WTC11 (cell line): ENCODE results near the gene MRTFB. TPM values are rescaled to one million over a fixed set of nuclear protein-coding genes. Genes with fewer than 3 reads are reported as not detected.

Source experiments
- ATAC-seq: fragments of 200-7000 bp; cut with Tn5 transposase; 2 replicates; pipeline ENCODE4 v1.10.0; 2021; ENCODE audit warnings: mild to moderate bottlenecking, moderate library complexity
- CTCF ChIA-PET: fragments of 300-600 bp; sonication (Branson Sonifier 250); formaldehyde crosslinking; loops from one replicate; lab custom pipeline; 2021; ENCODE audit warnings: antibody characterized with exemption; lab: Charles Lee
- POLR2A ChIA-PET: fragments of 350-600 bp; sonication (Branson Sonifier 250); formaldehyde crosslinking; loops from one replicate; lab custom pipeline; 2021; ENCODE audit warnings: antibody characterized with exemption; lab: Charles Lee
- DNase-seq: peaks from one replicate; pipeline ENCODE4 v3.0.0; 2021; ENCODE audit warnings: low spot score
- H3K27ac Mint-ChIP-seq: 2 replicates; pipeline ENCODE4 v1.8.0; 2021; ENCODE audit warnings: mixed read lengths
- H3K27me3 Mint-ChIP-seq: 2 replicates; pipeline ENCODE4 v1.8.0; 2021; ENCODE audit warnings: low read depth, mild to moderate bottlenecking, moderate library complexity, mixed read lengths
- H3K36me3 Mint-ChIP-seq: 2 replicates; pipeline ENCODE4 v1.8.0; 2021; ENCODE audit warnings: mixed read lengths
- H3K4me1 Mint-ChIP-seq: 2 replicates; pipeline ENCODE4 v1.8.0; 2022; ENCODE audit warnings: mixed read lengths
- H3K4me3 Mint-ChIP-seq: 2 replicates; pipeline ENCODE4 v1.8.0; 2021; ENCODE audit warnings: mild to moderate bottlenecking, moderate library complexity, mixed read lengths
- H3K9me3 Mint-ChIP-seq: 2 replicates; pipeline ENCODE4 v1.8.0; 2021; ENCODE audit warnings: mixed read lengths
- ARID4B ChIP-seq: sonication (generic); formaldehyde crosslinking; IDR thresholded peaks from 2 replicates; pipeline ENCODE4 v1.8.0; 2023; ENCODE audit warnings: missing genetic modification reagents, mild to moderate bottlenecking, borderline replicate concordance
- ATF6 ChIP-seq: sonication (generic); formaldehyde crosslinking; IDR thresholded peaks from 2 replicates; pipeline ENCODE4 v1.8.1; 2023; ENCODE audit warnings: mild to moderate bottlenecking, missing genetic modification reagents
- FOXJ3 ChIP-seq: sonication (generic); formaldehyde crosslinking; IDR thresholded peaks from 2 replicates; pipeline ENCODE4 v1.9.0; 2021; ENCODE audit warnings: missing genetic modification reagents, mild to moderate bottlenecking, borderline replicate concordance
- FOXP4 ChIP-seq: sonication (generic); formaldehyde crosslinking; IDR thresholded peaks from 2 replicates; pipeline ENCODE4 v1.8.0; 2022; ENCODE audit warnings: mild to moderate bottlenecking, missing genetic modification reagents
- JAZF1 ChIP-seq: fragments of 250-450 bp; sonication (Bioruptor Pico); IDR thresholded peaks from 2 replicates; pipeline ENCODE4 v1.9.0; 2021; ENCODE audit warnings: moderate library complexity, mild to moderate bottlenecking, inconsistent platforms
- MLX ChIP-seq: sonication (generic); formaldehyde crosslinking; IDR thresholded peaks from 2 replicates; pipeline ENCODE4 v1.8.1; 2023; ENCODE audit warnings: mild to moderate bottlenecking, missing genetic modification reagents, moderate library complexity
- NFE2L1 ChIP-seq: sonication (generic); formaldehyde crosslinking; IDR thresholded peaks from 2 replicates; pipeline ENCODE4 v1.8.1; 2023; ENCODE audit warnings: missing genetic modification reagents
- SMAD3 ChIP-seq: sonication (generic); formaldehyde crosslinking; IDR thresholded peaks from 2 replicates; pipeline ENCODE4 v1.8.0; 2022; ENCODE audit warnings: missing genetic modification reagents, mild to moderate bottlenecking, borderline replicate concordance
- ZNF317 ChIP-seq: sonication (generic); formaldehyde crosslinking; IDR thresholded peaks from 2 replicates; pipeline ENCODE4 v1.8.1; 2023; ENCODE audit warnings: low read depth, mild to moderate bottlenecking, moderate library complexity, missing genetic modification reagents, borderline replicate concordance
- ZSCAN18 ChIP-seq: fragments of 250-450 bp; sonication (Bioruptor Pico); IDR thresholded peaks from 2 replicates; pipeline ENCODE4 v2.1.2; 2022; ENCODE audit warnings: mild to moderate bottlenecking, moderate library complexity
- total RNA-seq: library from RNA; stranded (reverse); gene quantifications from 3 replicates; pipeline ENCODE4 v1.2.3, GENCODE V29; 2021
- TF ChIP-seq, protein P1 (sequence below): sonication (generic); formaldehyde crosslinking; IDR thresholded peaks from 2 replicates; pipeline ENCODE4 v1.8.0; 2022; ENCODE audit warnings: missing genetic modification reagents
- TF ChIP-seq, protein P2 (sequence below): sonication (generic); formaldehyde crosslinking; IDR thresholded peaks from 2 replicates; pipeline ENCODE4 v1.8.0; 2022; ENCODE audit warnings: mild to moderate bottlenecking, missing genetic modification reagents
- TF ChIP-seq, protein P3 (sequence below): sonication (generic); formaldehyde crosslinking; IDR thresholded peaks from 2 replicates; pipeline ENCODE4 v1.8.1; 2022; ENCODE audit warnings: low read depth, missing genetic modification reagents, borderline replicate concordance

MRTFB gene
- total RNA-seq, 1 experiment from 2014 or later: 30.8 TPM

- TF ChIP-seq ARID4B (CRISPR knock-in tag) (no peak), SMAD3 (CRISPR knock-in tag) (no peak), ZNF317 (CRISPR knock-in tag) (no peak)
These were observed 132.0 kb downstream of the MRTFB start (continued) for GRCh38 chr16:14203166-14203565.

DNA sequence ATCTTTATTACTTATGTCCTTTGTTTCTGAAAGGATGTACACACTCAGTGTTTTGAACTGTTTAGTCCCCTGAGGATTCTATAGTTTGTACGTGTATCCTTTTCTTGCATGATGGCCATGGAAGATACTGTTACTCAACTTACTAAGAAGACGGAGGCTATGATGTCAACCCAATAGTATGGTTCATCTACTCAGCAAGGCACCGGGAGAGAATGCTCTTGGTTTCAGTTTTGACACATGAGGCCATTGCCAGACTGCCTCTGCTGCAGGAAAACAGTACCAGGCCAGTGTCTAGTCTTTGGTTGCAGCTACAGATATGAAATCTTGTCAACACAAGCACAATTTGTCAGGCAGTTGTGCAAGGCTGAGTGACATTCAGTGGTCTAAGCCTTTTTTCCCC, 134.5 kb downstream of the MRTFB start:
- Mint-ChIP-seq H3K4me3 (no peak overlapping the region), H3K27ac (no peak overlapping the region; the same call in 1 of the 2 replicates), H3K9me3 (no peaks in the 10 kb centered on the region), H3K27me3 (no peaks in the 10 kb centered on the region), H3K36me3 (no peaks in the 10 kb centered on the region), H3K4me1 (peaks cover 9% of the 10 kb centered on the region)
- CTCF ChIA-PET: no interaction called here
- ATAC-seq: no peak
- POLR2A ChIA-PET: no interaction called here
- DNase-seq: no peak
- TF ChIP-seq FOXJ3 (no peak), JAZF1 (CRISPR knock-in tag) (no peak), ARID4B (CRISPR knock-in tag) (no peak), FOXP4 (no peak), MLX (CRISPR knock-in tag) (no peak), ATF6 (no peak), ZSCAN18 (no peak), NFE2L1 (no peak)
- TF ChIP-seq, protein P1, sequence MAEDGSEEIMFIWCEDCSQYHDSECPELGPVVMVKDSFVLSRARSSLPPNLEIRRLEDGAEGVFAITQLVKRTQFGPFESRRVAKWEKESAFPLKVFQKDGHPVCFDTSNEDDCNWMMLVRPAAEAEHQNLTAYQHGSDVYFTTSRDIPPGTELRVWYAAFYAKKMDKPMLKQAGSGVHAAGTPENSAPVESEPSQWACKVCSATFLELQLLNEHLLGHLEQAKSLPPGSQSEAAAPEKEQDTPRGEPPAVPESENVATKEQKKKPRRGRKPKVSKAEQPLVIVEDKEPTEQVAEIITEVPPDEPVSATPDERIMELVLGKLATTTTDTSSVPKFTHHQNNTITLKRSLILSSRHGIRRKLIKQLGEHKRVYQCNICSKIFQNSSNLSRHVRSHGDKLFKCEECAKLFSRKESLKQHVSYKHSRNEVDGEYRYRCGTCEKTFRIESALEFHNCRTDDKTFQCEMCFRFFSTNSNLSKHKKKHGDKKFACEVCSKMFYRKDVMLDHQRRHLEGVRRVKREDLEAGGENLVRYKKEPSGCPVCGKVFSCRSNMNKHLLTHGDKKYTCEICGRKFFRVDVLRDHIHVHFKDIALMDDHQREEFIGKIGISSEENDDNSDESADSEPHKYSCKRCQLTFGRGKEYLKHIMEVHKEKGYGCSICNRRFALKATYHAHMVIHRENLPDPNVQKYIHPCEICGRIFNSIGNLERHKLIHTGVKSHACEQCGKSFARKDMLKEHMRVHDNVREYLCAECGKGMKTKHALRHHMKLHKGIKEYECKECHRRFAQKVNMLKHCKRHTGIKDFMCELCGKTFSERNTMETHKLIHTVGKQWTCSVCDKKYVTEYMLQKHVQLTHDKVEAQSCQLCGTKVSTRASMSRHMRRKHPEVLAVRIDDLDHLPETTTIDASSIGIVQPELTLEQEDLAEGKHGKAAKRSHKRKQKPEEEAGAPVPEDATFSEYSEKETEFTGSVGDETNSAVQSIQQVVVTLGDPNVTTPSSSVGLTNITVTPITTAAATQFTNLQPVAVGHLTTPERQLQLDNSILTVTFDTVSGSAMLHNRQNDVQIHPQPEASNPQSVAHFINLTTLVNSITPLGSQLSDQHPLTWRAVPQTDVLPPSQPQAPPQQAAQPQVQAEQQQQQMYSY (CRISPR knock-in tag): no peak
- TF ChIP-seq, protein P2, sequence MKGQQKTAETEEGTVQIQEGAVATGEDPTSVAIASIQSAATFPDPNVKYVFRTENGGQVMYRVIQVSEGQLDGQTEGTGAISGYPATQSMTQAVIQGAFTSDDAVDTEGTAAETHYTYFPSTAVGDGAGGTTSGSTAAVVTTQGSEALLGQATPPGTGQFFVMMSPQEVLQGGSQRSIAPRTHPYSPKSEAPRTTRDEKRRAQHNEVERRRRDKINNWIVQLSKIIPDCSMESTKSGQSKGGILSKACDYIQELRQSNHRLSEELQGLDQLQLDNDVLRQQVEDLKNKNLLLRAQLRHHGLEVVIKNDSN (CRISPR knock-in tag): no peak
- TF ChIP-seq, protein P3, sequence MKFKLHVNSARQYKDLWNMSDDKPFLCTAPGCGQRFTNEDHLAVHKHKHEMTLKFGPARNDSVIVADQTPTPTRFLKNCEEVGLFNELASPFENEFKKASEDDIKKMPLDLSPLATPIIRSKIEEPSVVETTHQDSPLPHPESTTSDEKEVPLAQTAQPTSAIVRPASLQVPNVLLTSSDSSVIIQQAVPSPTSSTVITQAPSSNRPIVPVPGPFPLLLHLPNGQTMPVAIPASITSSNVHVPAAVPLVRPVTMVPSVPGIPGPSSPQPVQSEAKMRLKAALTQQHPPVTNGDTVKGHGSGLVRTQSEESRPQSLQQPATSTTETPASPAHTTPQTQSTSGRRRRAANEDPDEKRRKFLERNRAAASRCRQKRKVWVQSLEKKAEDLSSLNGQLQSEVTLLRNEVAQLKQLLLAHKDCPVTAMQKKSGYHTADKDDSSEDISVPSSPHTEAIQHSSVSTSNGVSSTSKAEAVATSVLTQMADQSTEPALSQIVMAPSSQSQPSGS (CRISPR knock-in tag): no peak
